ENCODE measurements around the gene LILRA2.

GRCh38 chr19:54622431-54622830 is 48.8 kb downstream of the LILRA2 start:
- TF ChIP-seq CTCF (IDR thresholded peaks at IDR 0.05) (no peak), ZFX (IDR thresholded peaks at IDR 0.05; ENCODE audit: borderline replicate concordance) (no peak)

Measured in 22Rv1 (cell line).